Globus pallidus (tissue), 1 donor: ENCODE measurements around the gene RHOA.

Experiments used
- DNase-seq: peaks from one replicate; pipeline ENCODE4 v3.0.0-alpha.2; 2015; ENCODE audit warnings: low spot score

RHOA gene

GRCh38 chr3:49411968-49412631 lies at the start of gene RHOA, which contains the start of gene TCTA:
Gene RHOA (minus strand): TSS chr3:49411976. CDS start chr3:49375589, 36,387 bp downstream.
Gene TCTA (plus strand): TSS chr3:49412423. CDS start chr3:49412427, 4 bp downstream.
- DNase-seq = peak; percentile 99

DNA sequence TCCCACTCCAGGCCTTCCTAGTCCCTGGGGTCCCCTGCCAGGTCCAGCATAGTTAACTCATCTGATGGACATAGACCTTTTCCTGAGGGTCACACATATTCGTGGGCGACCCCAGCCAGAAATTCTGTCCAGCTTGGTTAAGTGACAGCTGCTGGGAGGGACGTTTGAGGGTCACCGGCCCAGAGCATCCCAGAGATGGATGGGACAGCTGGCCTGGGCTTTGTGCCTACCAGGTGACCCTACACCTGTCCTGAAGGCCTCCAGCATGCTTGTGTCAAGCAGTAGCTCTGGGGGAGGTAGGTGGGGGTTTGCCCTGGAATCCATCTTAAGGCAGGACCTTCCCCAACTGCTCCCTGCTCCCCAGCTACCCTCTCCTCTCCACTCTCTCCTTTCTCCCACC lies 49.2 kb upstream of the RHOA start:
- DNase-seq = no peak

- no peak for DNase-seq
Measured at GRCh38 chr3:49460188-49460890, 48.6 kb upstream of the RHOA start.

- DNase-seq = no peak
Measured at GRCh38 chr3:49456466-49456865, 44.7 kb upstream of the RHOA start.

DNA sequence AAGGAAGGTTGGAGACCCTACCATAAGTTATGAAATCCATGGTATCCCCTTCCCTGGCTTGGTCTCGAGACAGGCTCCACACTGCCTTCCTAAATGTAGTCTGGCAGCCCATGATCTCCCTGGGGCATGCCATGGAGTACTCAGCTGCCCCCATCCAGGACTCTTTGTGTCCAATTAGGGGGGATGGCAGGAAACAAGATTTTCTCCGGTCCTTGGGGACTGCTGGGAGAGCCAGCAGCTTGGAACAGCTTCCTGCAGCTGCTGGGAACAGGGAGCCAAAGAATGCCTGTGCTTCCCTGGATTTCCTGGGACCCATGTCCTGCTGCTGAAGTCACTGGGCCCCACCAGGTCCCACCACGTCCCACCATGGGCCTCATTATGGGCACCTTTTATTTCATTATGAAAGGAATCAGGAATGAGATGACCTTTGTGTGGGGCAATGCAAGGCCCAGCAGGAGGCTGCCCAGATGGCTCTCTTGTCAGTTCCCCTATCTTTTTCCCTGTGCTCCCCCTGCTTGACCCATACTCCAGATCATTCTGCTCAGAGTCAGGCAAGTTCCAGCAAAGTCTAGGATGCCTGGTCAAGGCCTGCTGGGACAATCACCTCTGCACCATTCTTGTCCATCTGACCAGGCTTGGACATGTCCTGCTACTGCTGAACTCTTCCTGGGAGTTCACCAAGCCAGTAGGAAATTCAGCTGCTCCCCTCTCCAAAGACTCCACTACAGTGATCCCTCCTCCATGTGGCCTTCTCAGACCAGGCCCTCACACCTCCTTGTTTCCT lies 43.3 kb upstream of the RHOA start:
- no peak for DNase-seq

DNA sequence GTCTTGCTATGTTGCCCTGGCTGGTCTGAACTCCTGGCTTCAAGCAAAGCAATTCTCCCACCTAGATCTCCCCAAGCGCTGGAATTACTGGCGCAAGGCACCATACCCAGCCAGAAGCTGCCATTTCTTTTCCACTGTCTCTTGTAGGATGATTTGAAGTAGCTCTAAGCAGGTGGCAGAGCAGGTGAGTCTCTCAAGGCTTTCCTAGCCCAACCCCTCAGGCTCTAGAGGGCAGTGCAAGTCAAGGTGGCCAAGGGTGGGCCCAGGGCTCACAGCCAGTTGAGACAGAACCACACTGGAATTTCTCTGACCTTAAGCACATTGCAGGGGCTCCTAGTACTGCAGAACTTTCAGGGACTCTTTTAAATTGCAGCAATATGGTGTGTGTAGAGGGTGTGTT lies 42.7 kb upstream of the RHOA start:
- no peak for DNase-seq

GRCh38 chr3:49453621-49454020 lies 41.8 kb upstream of the RHOA start:
- no peak for DNase-seq

DNA sequence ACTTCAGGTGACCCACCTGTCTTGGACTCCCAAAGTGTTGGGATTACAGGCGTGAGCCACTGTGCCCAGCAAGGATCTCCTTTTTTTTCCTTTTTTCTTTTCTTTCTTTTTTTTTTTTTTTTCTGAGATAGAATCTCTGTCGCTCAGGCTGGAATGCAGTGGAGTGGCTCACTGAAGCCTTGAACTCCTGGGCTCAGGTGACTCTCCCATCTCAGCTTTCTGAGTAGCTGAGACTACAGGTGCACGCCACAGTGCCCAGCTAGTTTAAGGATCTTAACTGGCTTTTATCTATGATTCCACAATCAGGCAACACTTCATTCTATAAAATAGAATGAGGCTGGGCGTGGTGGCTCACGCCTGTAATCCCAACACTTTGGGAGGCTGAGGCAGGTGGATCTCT lies 33.6 kb upstream of the RHOA start:
- DNase-seq = no peak

DNA sequence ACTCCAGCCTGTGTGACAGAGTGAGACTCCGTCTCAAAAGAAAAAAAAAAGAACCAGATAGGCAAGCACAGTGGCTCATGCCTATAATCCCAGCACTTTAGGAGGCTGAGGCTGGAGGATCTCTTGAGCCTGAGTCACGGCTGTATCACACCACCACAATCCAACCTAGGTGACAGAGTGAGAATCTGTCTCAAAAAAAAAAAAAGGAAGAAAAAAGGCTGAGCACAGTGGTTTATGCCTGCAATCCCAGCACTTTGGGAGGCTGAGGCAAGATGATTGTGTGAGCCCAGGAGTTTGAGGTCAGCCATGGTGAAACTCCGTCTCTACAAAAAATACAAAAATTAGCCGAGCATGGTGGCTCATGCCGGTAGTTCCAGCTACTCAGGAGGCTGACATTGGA lies 23.0 kb upstream of the RHOA start:
- no peak for DNase-seq

GRCh38 chr3:49428752-49429080 lies 16.9 kb upstream of the RHOA start:
- no peak for DNase-seq

GRCh38 chr3:49427586-49427985 lies 15.8 kb upstream of the RHOA start:
- DNase-seq = no peak

GRCh38 chr3:49424816-49425215 lies 13.0 kb upstream of the RHOA start:
- DNase-seq = no peak

- DNase-seq = no peak
Measured at GRCh38 chr3:49422379-49423248, 10.8 kb upstream of the RHOA start, which contains the start of gene AMT. Gene AMT (minus strand): TSS chr3:49422473. CDS start chr3:49422450, 23 bp downstream.

DNA sequence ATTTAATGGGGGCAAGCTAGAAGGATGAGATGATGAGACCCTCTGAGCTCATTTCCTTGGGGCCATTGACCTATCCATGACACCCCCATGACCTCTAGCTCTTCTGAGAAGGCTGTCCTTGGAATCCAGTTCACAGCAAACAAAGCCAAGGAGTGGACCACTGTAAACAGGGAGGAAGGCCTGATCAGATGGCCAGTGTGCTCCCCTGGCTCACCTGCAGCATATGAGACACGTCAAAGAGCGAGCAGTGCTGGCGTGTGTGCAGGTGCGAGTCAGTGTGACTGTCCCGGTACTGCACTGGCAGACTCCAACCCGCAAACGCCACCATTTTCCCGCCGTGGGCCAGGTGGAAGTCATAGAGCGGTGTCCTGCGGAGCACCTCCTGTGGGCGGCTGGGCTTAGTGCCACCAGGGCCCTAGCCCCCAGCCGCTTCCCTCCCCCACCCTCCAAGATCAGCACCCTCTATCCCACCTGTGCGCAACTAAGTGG lies 10.2 kb upstream of the RHOA start:
- DNase-seq = no peak

DNA sequence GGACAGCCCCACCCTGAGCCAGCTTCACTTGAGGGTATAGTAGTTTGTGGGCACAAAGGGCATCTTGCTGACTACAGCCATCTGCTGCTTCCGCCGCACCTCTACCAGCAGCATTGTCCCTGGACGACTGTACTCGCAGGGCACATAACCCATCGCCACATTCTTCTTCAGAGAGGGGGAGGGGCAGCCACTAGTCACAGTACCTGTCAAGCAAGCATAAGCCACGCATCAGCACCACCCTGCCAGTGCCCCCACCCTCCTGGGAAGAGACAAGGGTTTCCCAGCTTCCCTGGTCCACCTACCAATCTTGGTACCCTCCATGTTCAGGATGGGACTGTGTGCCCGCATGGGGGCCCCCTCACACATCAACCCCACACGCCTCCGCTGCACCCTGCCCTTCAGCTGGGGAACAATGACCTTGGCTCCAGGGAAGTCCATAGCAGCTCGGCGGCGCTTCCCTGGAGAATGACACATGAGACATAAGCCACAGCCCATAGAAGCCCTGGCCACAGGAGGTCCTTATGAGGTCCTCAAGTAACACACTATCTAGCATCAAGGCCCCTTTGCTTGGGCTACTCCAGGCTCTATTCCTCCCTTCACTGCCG lies 5.8 kb upstream of the RHOA start:
- no peak for DNase-seq

DNA sequence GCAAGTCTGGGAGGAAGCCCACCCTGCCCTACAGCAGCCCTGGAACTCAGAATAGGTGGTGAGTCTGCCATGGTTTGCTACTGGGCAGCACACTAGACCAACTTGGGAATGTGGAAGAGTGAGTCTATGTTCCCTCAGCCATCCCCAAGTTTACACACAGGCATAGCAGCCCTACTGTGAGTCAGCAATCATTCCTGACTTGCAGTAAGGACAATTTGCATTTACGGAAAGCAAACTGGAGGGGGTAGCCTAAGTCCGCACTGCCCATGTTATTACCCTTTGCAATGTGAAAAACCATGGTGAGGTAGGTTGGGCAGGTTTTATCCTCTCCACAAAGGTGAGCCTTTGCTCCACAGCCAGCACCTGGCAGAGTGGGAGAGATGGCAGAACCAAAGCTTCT lies 5.1 kb upstream of the RHOA start:
- DNase-seq = no peak

GRCh38 chr3:49415931-49416601 lies 4.3 kb upstream of the RHOA start:
- DNase-seq = no peak

DNA sequence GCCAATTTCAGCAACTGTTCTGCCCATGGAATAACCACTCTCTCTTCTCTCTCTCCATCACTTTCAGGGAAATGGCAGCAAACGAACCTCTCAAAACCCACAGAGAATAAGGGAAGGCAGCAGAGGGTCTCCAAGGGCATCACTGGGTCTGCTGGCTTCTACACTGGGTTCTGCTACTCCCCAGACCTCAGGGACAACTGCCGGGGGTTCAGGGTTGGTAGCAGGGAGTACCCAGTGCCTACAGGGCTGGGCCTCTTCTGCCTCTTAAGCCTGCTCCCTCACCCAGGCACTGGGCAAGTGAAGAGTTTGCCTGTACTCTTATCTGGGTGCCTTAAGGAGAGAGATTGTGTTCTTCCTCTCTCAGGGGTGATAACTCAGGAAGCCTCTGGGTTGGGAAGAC lies 3.0 kb upstream of the RHOA start:
- no peak for DNase-seq

DNA sequence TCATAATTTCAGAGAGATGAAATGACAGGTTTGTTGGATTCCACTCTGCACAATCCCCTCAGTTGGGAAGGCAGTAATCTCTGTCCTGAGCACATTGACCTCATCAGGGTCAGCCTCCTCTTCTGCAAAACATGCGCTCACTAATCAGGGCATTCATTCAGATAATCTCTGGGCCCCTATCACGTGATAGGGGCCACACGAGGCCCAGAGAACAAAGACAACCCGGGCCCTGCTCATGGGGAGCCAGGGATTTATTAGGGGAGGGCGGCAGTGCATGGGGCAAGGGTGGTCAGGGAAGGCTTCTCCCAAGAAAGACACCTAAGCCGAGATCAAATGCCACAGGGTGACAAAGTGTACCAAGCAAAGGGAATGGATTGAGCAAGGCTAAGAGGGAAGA lies 1.6 kb upstream of the RHOA start:
- no peak for DNase-seq

- no peak for DNase-seq
Measured at GRCh38 chr3:49412632-49413337, 1.0 kb upstream of the RHOA start.
